Ascending aorta (tissue), 2 donors: ENCODE results near the gene LSM10. TPM values are rescaled to one million over a fixed set of nuclear protein-coding genes. Genes with fewer than 3 reads are reported as not detected.

ENCODE experiments used
- DNase-seq, 2 donors: peaks; one replicate each; pipeline ENCODE4 v3.0.0-alpha.2; 2019; ENCODE audit warnings: low spot score in 2 of 2
- H3K27ac ChIP-seq, 2 donors: fragments of 200-600 bp; sonication (generic); one replicate each; pipeline ENCODE4 v1.5.1; 2016 to 2017; ENCODE audit warnings: mild to moderate bottlenecking in 1 of 2
- H3K27me3 ChIP-seq: fragments of 200-600 bp; sonication (generic); one replicate; pipeline ENCODE4 v1.5.1; 2017
- H3K36me3 ChIP-seq, 2 donors: fragments of 200-600 bp; sonication (generic); one replicate each; pipeline ENCODE4 v1.5.1; 2016
- H3K4me1 ChIP-seq, 2 donors: fragments of 200-600 bp; sonication (generic); one replicate each; pipeline ENCODE4 v1.5.1; 2016 to 2017; ENCODE audit warnings: mild to moderate bottlenecking in 1 of 2
- H3K4me3 ChIP-seq, 2 donors: fragments of 200-600 bp; sonication (generic); one replicate each; pipeline ENCODE4 v1.5.1; 2016 to 2017; ENCODE audit warnings: mild to moderate bottlenecking in 1 of 2
- H3K9me3 ChIP-seq, 2 donors: fragments of 200-600 bp; sonication (generic); one replicate each; pipeline ENCODE4 v1.5.1; 2016
- CTCF ChIP-seq, 3 experiments: fragments of 200-600 bp in 2 of 3; fragments of 450-650 bp in 1 of 3; sonication (generic) in 2 of 3; IDR thresholded peaks; one replicate each; pipeline ENCODE4 v1.5.1; 2016 to 2019; ENCODE audit warnings: antibody characterized with exemption in 3 of 3, mild to moderate bottlenecking in 1 of 3, moderate library complexity in 1 of 3
- intact Hi-C: fragments of 100-400 bp; cut with DNase I; formaldehyde crosslinking; loops from one replicate; pipeline ENCODE4 v1.15.1; 2023
- total RNA-seq: library from RNA; depleted of rRNA; stranded (reverse); fragments of >200 nt; gene quantifications from one replicate; pipeline ENCODE4 v1.1.0, GENCODE V29; 2016

The LSM10 gene
- total RNA-seq, 1 donor from 2014 or later = 9.8 TPM

- Histone ChIP-seq H3K4me1 (peaks cover 20 to 53% of the 10 kb centered on the region in 2 donors), H3K9me3 (no peaks in the 10 kb centered on the region), H3K4me3 (peak overlapping the region in 1 of 2 donors; percentile 99), H3K27ac (peak overlapping the region; percentile 94 to 99), H3K27me3 (no peaks in the 10 kb centered on the region), H3K36me3 (no peaks in the 10 kb centered on the region)
- intact Hi-C loops = loop anchor here (10.0 kb wide), 2 partner anchors 228 to 1092 kb away; partner anchors contain the start of genes MAP7D1 and ZC3H12A
- no peak for DNase-seq
- no peak for TF ChIP-seq CTCF (IDR thresholded peaks at IDR 0.05)
Observed at GRCh38 chr1:36383240-36383639, 14.5 kb downstream of the LSM10 start.

- Histone ChIP-seq H3K9me3 (no peaks in the 10 kb centered on the region), H3K4me1 (peaks cover 20 to 50% of the 10 kb centered on the region in 2 donors), H3K27ac (peak overlapping the region; percentile 94 to 99), H3K36me3 (no peaks in the 10 kb centered on the region), H3K4me3 (peak overlapping the region in 1 of 2 donors; percentile 99), H3K27me3 (no peaks in the 10 kb centered on the region)
- intact Hi-C loops = loop anchor here (10.0 kb wide), 2 partner anchors 228 to 1092 kb away; partner anchors contain the start of genes MAP7D1 and ZC3H12A
- DNase-seq = no peak
- TF ChIP-seq CTCF (IDR thresholded peaks at IDR 0.05) = no peak
Observed at GRCh38 chr1:36382669-36383068, 15.0 kb downstream of the LSM10 start.

GRCh38 chr1:36382231-36382630 is 15.5 kb downstream of the LSM10 start:
- H3K4me1 ChIP-seq = peaks cover 18 to 46% of the 10 kb centered on the region in 2 donors
- no peaks in the 10 kb centered on the region for H3K36me3 ChIP-seq
- no peaks in the 10 kb centered on the region for H3K9me3 ChIP-seq
- no peak for TF ChIP-seq CTCF (IDR thresholded peaks at IDR 0.05)
- H3K27ac ChIP-seq = peak overlapping the region; percentile 94 to 99
- DNase-seq = no peak
- intact Hi-C loops = loop anchor here (10.0 kb wide), 2 partner anchors 227 to 1093 kb away; partner anchors contain the start of genes MAP7D1 and ZC3H12A
- H3K27me3 ChIP-seq = no peaks in the 10 kb centered on the region
- H3K4me3 ChIP-seq = no peak overlapping the region

- intact Hi-C loops = loop anchor here (10.0 kb wide), 2 partner anchors 227 to 1093 kb away; partner anchors contain the start of genes MAP7D1 and ZC3H12A
- H3K36me3 ChIP-seq = no peaks in the 10 kb centered on the region
- H3K9me3 ChIP-seq = no peaks in the 10 kb centered on the region
- H3K27me3 ChIP-seq = no peaks in the 10 kb centered on the region
- no peak for DNase-seq
- TF ChIP-seq CTCF (IDR thresholded peaks at IDR 0.05) = no peak
- no peak overlapping the region for H3K4me3 ChIP-seq
- peak overlapping the region; percentile 94 to 99 for H3K27ac ChIP-seq
- peaks cover 13 to 41% of the 10 kb centered on the region in 2 donors for H3K4me1 ChIP-seq
Observed at GRCh38 chr1:36381405-36381804, 16.3 kb downstream of the LSM10 start.

- peaks cover 13 to 41% of the 10 kb centered on the region in 2 donors for H3K4me1 ChIP-seq
- no peak for DNase-seq
Observed at GRCh38 chr1:36380782-36381181, 16.9 kb downstream of the LSM10 start.

More at GRCh38 chr1:36380782-36381181, 16.9 kb downstream of the LSM10 start:
- Histone ChIP-seq H3K27ac (peak overlapping the region; percentile 94 to 99), H3K9me3 (no peaks in the 10 kb centered on the region), H3K27me3 (no peaks in the 10 kb centered on the region), H3K36me3 (no peaks in the 10 kb centered on the region), H3K4me3 (no peak overlapping the region)
- intact Hi-C loops = loop anchor here (10.0 kb wide), 2 partner anchors 226 to 1094 kb away; partner anchors contain the start of genes MAP7D1 and ZC3H12A
- no peak for TF ChIP-seq CTCF (IDR thresholded peaks at IDR 0.05)
